ENCODE measurements around the gene TDRD9. TPM values are rescaled to one million over a fixed set of nuclear protein-coding genes. Genes with fewer than 3 reads are reported as not detected.

The TDRD9 gene
- total RNA-seq, 1 experiment from 2014 or later, result not detected

- no peaks in the 10 kb centered on the region for H3K36me3 ChIP-seq (ENCODE audit: control insufficient read depth, insufficient read depth, low read length)
- CTCF ChIA-PET, result no interaction called here
- DNase-seq (ENCODE audit: low read depth, low spot score) (no peak), ATAC-seq (no peak)
- in situ Hi-C loops (cut with HindIII; ENCODE audit: low pct_unique_long_range_greater_than_20kb, low sequenced_read_pairs), result no loop called here
- POLR2A ChIA-PET, result no interaction called here
- no peak for TF ChIP-seq CTCF (IDR thresholded peaks at IDR 0.05)
- no peak for TF ChIP-seq SIN3A (IDR thresholded peaks at IDR 0.05; ENCODE audit: borderline replicate concordance, insufficient read depth, low read depth, low read length)
- TF ChIP-seq TCF7L2 (IDR thresholded peaks at IDR 0.05; ENCODE audit: low read depth, low read length), result no peak
- TF ChIP-seq REST (IDR thresholded peaks at IDR 0.05; ENCODE audit: insufficient read depth in 1 of 2, low read depth in 2 of 2, low read length in 1 of 2), result no peak
- TF ChIP-seq POLR2AphosphoS5 (IDR thresholded peaks at IDR 0.05; ENCODE audit: low read depth, low read length), result no peak
- H3K27ac ChIP-seq (ENCODE audit: low read length), result no peak overlapping the region
- H3K4me3 ChIP-seq (ENCODE audit: low read depth in 2 of 2, low read length in 2 of 2), result no peak overlapping the region
- intact Hi-C loops (cut with micrococcal nuclease; ENCODE audit: unreplicated experiment), result no loop called here
- no TSS peak for BruUV-seq (replicated peaks)
- H3K4me1 ChIP-seq (ENCODE audit: control insufficient read depth, insufficient read depth, low read length), result no peaks in the 10 kb centered on the region
- peaks cover 12% of the 10 kb centered on the region for H3K27me3 ChIP-seq (ENCODE audit: control insufficient read depth, insufficient read depth, low read length)
- peaks cover 3% of the 10 kb centered on the region; the same call in 1 of the 2 replicates for H3K9me3 ChIP-seq (ENCODE audit: control insufficient read depth, insufficient read depth, low read depth, low read length)
Observed at GRCh38 chr14:103943673-103944072, 15.4 kb downstream of the TDRD9 start.

- CTCF ChIA-PET, result no interaction called here
- in situ Hi-C loops (cut with HindIII; ENCODE audit: low pct_unique_long_range_greater_than_20kb, low sequenced_read_pairs) (no loop called here), intact Hi-C loops (cut with micrococcal nuclease; ENCODE audit: unreplicated experiment) (no loop called here)
- Histone ChIP-seq H3K9me3 (ENCODE audit: control insufficient read depth, insufficient read depth, low read depth, low read length) (peaks cover 3% of the 10 kb centered on the region; the same call in 1 of the 2 replicates), H3K27me3 (ENCODE audit: control insufficient read depth, insufficient read depth, low read length) (peaks cover 5% of the 10 kb centered on the region; the same call in 1 of the 2 replicates), H3K4me1 (ENCODE audit: control insufficient read depth, insufficient read depth, low read length) (no peaks in the 10 kb centered on the region), H3K36me3 (ENCODE audit: control insufficient read depth, insufficient read depth, low read length) (no peaks in the 10 kb centered on the region), H3K4me3 (ENCODE audit: low read depth in 2 of 2, low read length in 2 of 2) (no peak overlapping the region), H3K27ac (ENCODE audit: low read length) (no peak overlapping the region)
- no TSS peak for BruUV-seq (replicated peaks)
- no peak for DNase-seq (ENCODE audit: low read depth, low spot score)
- POLR2A ChIA-PET, result no interaction called here
- TF ChIP-seq TCF7L2 (IDR thresholded peaks at IDR 0.05; ENCODE audit: low read depth, low read length) (no peak), REST (IDR thresholded peaks at IDR 0.05; ENCODE audit: insufficient read depth in 1 of 2, low read depth in 2 of 2, low read length in 1 of 2) (no peak), SIN3A (IDR thresholded peaks at IDR 0.05; ENCODE audit: borderline replicate concordance, insufficient read depth, low read depth, low read length) (no peak), POLR2AphosphoS5 (IDR thresholded peaks at IDR 0.05; ENCODE audit: low read depth, low read length) (no peak), CTCF (IDR thresholded peaks at IDR 0.05) (no peak)
- no peak for ATAC-seq
Observed at GRCh38 chr14:103946975-103947374, 18.7 kb downstream of the TDRD9 start.

All from Panc1 (cell line).